GM03348 (cell line): ENCODE results near the gene SLC8A2.

Experiments
- DNase-seq: peaks from one replicate; pipeline ENCODE4 v3.0.0; 2012; ENCODE audit warnings: low spot score

The SLC8A2 gene

DNA sequence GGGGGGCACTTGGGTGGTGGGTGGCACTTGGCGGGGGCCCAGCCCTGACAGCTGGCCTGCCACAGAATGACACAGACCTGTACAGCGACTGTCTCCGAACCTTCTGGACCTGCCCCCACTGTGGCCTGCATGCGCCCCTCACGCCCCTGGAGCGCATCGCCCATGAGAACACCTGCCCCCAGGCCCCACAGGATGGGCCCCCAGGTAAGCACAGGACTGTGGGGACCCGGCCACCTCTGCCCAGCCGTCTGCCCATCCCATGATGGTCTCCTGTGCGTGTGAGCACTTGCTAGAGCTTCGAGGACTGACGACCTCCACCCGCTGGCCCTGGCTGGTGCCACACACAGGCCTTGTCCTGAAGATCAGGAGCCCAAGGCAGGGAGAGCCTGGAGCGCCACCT, 90.6 kb downstream of the SLC8A2 start:
- no peak for DNase-seq

DNA sequence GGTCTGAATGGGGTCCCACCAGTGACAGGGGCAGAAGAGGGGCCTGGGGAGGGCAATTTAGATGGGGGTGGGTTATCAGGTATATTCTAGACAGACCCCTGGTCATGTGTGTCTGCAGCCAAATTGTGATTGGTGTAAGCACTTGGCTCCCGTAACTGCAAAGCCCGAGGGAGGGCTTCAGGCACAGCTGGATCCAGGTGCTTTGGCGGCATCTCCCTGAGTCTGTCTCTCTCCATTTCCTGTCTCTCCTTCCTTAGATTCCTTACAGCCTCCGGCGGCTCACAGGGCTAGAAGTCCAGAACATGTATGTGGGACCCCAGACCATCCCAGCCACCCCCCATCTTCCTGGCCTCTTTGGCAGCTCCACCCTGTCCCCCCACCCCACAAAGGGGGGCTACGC, 91.1 kb downstream of the SLC8A2 start:
- no peak for DNase-seq

DNA sequence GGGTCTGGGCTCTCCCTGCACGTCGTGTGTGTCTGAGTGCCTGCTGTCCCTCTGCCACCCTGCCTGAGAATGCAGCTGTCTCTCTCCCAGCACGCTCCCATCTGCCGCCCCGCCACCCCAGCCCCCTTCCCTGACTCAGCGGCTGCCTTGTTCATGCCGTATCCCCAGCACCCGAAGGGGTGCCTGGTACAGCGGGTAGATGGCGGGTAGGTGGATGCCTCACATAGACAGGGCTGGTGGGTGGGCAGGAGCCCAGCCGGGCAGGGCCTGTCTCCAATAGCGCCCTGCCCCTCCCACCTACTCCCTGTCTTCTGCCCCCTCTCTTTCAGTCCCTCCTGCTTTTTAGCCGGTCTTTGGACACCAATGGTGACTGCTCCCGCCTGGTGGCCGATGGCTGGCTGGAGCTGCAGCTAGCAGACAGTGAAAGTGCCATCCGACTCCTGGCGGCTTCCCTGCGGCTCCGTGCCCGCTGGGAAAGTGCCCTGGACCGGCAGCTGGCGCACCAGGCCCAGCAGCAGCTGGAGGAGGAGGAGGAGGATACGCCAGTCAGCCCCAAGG, 92.2 kb downstream of the SLC8A2 start:
- DNase-seq, result no peak

DNA sequence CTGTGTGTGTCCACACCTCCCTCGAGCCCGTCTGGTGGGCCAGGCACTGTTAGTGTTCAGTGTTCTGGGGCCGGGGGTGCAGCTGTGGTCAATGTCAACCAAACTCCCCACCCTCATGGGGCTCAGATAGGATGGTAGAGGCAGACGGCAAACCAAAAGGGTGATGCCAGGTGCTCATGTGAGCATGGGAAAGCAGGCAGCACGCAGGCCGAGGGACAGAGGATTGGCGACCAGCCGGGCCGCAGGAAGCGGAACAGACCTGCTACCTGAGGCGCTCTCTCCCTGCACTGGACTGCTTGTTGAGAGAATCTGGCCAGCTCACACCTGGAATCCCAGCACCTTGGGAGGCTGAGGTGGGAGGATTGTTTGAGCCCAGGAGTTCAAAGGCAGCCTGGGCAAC, 93.4 kb downstream of the SLC8A2 start:
- DNase-seq, result no peak
